Stimulated activated CD4-positive, alpha-beta T cell treated with anti-CD3 and anti-CD28 coated beads, Interleukin-4, amount 100 ng/mL, for 4 hours (primary cell): ENCODE data around the gene LAMP5.

ENCODE experiments used
- DNase-seq, 2 experiments: peaks; one replicate each; pipeline ENCODE4 v3.0.0-alpha.2; 2020

Gene LAMP5

GRCh38 chr20:9501473-9501872, 12.9 kb upstream of the LAMP5 start:
- no peak for DNase-seq

- no peak for DNase-seq
These were observed 10.7 kb upstream of the LAMP5 start for GRCh38 chr20:9503526-9504245.

- no peak for DNase-seq
These were observed 8.0 kb upstream of the LAMP5 start for GRCh38 chr20:9506280-9506821.

GRCh38 chr20:9506964-9507369, 7.4 kb upstream of the LAMP5 start:
- DNase-seq: no peak

GRCh38 chr20:9507544-9508239, 6.7 kb upstream of the LAMP5 start:
- DNase-seq: no peak

- DNase-seq: no peak
These were observed 6.1 kb upstream of the LAMP5 start for GRCh38 chr20:9508240-9508661.

GRCh38 chr20:9508696-9509178, 5.7 kb upstream of the LAMP5 start:
- no peak for DNase-seq

- no peak for DNase-seq
These were observed 5.1 kb upstream of the LAMP5 start for GRCh38 chr20:9509246-9509645.

- no peak for DNase-seq
These were observed 3.5 kb upstream of the LAMP5 start for GRCh38 chr20:9510911-9511310.

- DNase-seq: no peak
These were observed 324 bp upstream of the LAMP5 start for GRCh38 chr20:9514072-9514460.

GRCh38 chr20:9515214-9515585, 810 bp downstream of the LAMP5 start:
- no peak for DNase-seq

GRCh38 chr20:9515741-9516233, 1.4 kb downstream of the LAMP5 start:
- DNase-seq: no peak

- no peak for DNase-seq
These were observed 2.0 kb downstream of the LAMP5 start for GRCh38 chr20:9516234-9516871.

GRCh38 chr20:9517297-9518162, 3.1 kb downstream of the LAMP5 start:
- DNase-seq: no peak

GRCh38 chr20:9518576-9519175, 4.3 kb downstream of the LAMP5 start:
- no peak for DNase-seq

- no peak for DNase-seq
These were observed 5.7 kb downstream of the LAMP5 start for GRCh38 chr20:9520086-9520485.

- no peak for DNase-seq
These were observed 9.2 kb downstream of the LAMP5 start for GRCh38 chr20:9523636-9524035.

- no peak for DNase-seq
These were observed 17.2 kb downstream of the LAMP5 start for GRCh38 chr20:9531581-9531980.

- no peak for DNase-seq
These were observed 17.9 kb downstream of the LAMP5 start for GRCh38 chr20:9532069-9532838.

- DNase-seq: no peak
These were observed 19.6 kb downstream of the LAMP5 start for GRCh38 chr20:9534025-9534424.

- DNase-seq: no peak
These were observed 21.1 kb downstream of the LAMP5 start for GRCh38 chr20:9535449-9535848.
